Hematopoietic multipotent progenitor cell treated with erythropoietin and hydrocortisone succinate and interleukin-3 and kit ligand, for 4 days (in vitro differentiated cells): ENCODE data around the gene GPNMB.

Experiments
- DNase-seq: peaks from one replicate; pipeline ENCODE4 v3.0.0-alpha.2; 2015

GPNMB gene

GRCh38 chr7:23232966-23233365 lies 13.6 kb upstream of the GPNMB start:
- no peak for DNase-seq

GRCh38 chr7:23234569-23235296 lies 11.8 kb upstream of the GPNMB start:
- DNase-seq, result no peak

- DNase-seq, result no peak
Measured at GRCh38 chr7:23235813-23236221, 10.8 kb upstream of the GPNMB start.

GRCh38 chr7:23237000-23237399 lies 9.6 kb upstream of the GPNMB start:
- DNase-seq, result no peak

- no peak for DNase-seq
Measured at GRCh38 chr7:23238983-23239652, 7.5 kb upstream of the GPNMB start.

GRCh38 chr7:23239698-23240097 lies 6.9 kb upstream of the GPNMB start:
- no peak for DNase-seq

GRCh38 chr7:23242321-23242720 lies 4.3 kb upstream of the GPNMB start:
- no peak for DNase-seq

- no peak for DNase-seq
Measured at GRCh38 chr7:23242935-23243334, 3.6 kb upstream of the GPNMB start.

GRCh38 chr7:23247046-23247602 lies 549 bp downstream of the GPNMB start:
- DNase-seq, result no peak

- peak; percentile 58 for DNase-seq
Measured at GRCh38 chr7:23247603-23248335, 1.2 kb downstream of the GPNMB start.

GRCh38 chr7:23249486-23249885 lies 2.9 kb downstream of the GPNMB start:
- no peak for DNase-seq

GRCh38 chr7:23254051-23254681 lies 7.6 kb downstream of the GPNMB start:
- no peak for DNase-seq

GRCh38 chr7:23256731-23257130 lies 10.2 kb downstream of the GPNMB start:
- no peak for DNase-seq

- DNase-seq, result no peak
Measured at GRCh38 chr7:23260371-23260770, 13.8 kb downstream of the GPNMB start.

- DNase-seq, result peak; percentile 85
Measured at GRCh38 chr7:23261843-23262452, 15.4 kb downstream of the GPNMB start.

- no peak for DNase-seq
Measured at GRCh38 chr7:23264916-23265458, 18.4 kb downstream of the GPNMB start.

- no peak for DNase-seq
Measured at GRCh38 chr7:23266918-23267317, 20.3 kb downstream of the GPNMB start.

GRCh38 chr7:23267357-23267756 lies 20.8 kb downstream of the GPNMB start:
- no peak for DNase-seq

GRCh38 chr7:23268167-23268566 lies 21.6 kb downstream of the GPNMB start:
- DNase-seq, result no peak

- DNase-seq, result no peak
Measured at GRCh38 chr7:23268746-23269145, 22.2 kb downstream of the GPNMB start.

- DNase-seq, result no peak
Measured at GRCh38 chr7:23272275-23272674, 25.7 kb downstream of the GPNMB start.

GRCh38 chr7:23273141-23273599 lies 26.6 kb downstream of the GPNMB start:
- peak; percentile 97 for DNase-seq
